GM12878 (cell line): ENCODE results near the gene FETUB. TPM values are rescaled to one million over a fixed set of nuclear protein-coding genes. Genes with fewer than 3 reads are reported as not detected.

Experiments
- ATAC-seq: fragments of 200-7000 bp; cut with Tn5 transposase; 3 replicates; pipeline ENCODE4 v1.9.1; 2020; ENCODE audit warnings: mild to moderate bottlenecking, moderate library complexity
- BruUV-seq: library from RNA; stranded (reverse); fragments of 400-500 nt; replicated peaks from 2 replicates; lab custom pipeline; 2021; lab: Mats Ljungman, UMichigan
- CTCF ChIA-PET: fragments of 300-600 bp; sonication (Branson Sonifier 250); formaldehyde crosslinking; extraction: SDS; loops from one replicate; lab custom pipeline; 2021; ENCODE audit warnings: inconsistent platforms; lab: Yijun Ruan, JAX
- POLR2A ChIA-PET: fragments of 350-600 bp; formaldehyde crosslinking; extraction: SDS; loops from one replicate; lab custom pipeline; 2021; ENCODE audit warnings: inconsistent platforms; lab: Charles Lee
- RAD21 ChIA-PET: fragments of 300-600 bp; sonication (Branson Sonifier 250); formaldehyde crosslinking; loops from one replicate; lab custom pipeline; 2023; ENCODE audit warnings: antibody characterized with exemption; ENCODE audit not compliant: unreplicated experiment; lab: Charles Lee
- SMC1A ChIA-PET: fragments of 300-600 bp; sonication (Branson Sonifier 250); formaldehyde crosslinking; loops from one replicate; lab custom pipeline; 2023; ENCODE audit not compliant: unreplicated experiment, uncharacterized antibody; lab: Charles Lee
- DNase-seq: peaks from one replicate; pipeline ENCODE4 v3.0.0-alpha.2; 2011; ENCODE audit warnings: low read depth, low spot score
- FAIRE-seq: peaks from 3 replicates; lab custom pipeline; 2011; peaks lifted over from hg19 to GRCh38; lab: Jason Lieb, UNC
- H2AFZ ChIP-seq: 2 replicates; pipeline ENCODE4 v1.6.0; 2011; ENCODE audit warnings: low read depth, low read length, control low read depth; ENCODE audit not compliant: control insufficient read depth
- H3K27ac ChIP-seq: 2 replicates; pipeline ENCODE4 v1.5.1; 2011; ENCODE audit warnings: control low read depth; ENCODE audit not compliant: control insufficient read depth, insufficient read depth
- H3K27me3 ChIP-seq, 2 experiments: replicated peaks in 1 of 2; 2 replicates each; pipeline versions ENCODE4 v1.6.0 to v1.6.1; 2011; ENCODE audit warnings: low read length in 1 of 2; ENCODE audit not compliant: control insufficient read depth in 2 of 2, insufficient read depth in 2 of 2
- H3K36me3 ChIP-seq, 2 experiments: 2 replicates each; pipeline ENCODE4 v1.5.1; 2011; ENCODE audit warnings: low read length in 1 of 2; ENCODE audit not compliant: control insufficient read depth in 2 of 2, insufficient read depth in 2 of 2
- H3K4me1 ChIP-seq: 2 replicates; pipeline ENCODE4 v1.6.1; 2011; ENCODE audit warnings: mild to moderate bottlenecking, low read length, moderate library complexity, mixed read lengths; ENCODE audit not compliant: control insufficient read depth, insufficient read depth
- H3K4me2 ChIP-seq: 2 replicates; pipeline ENCODE4 v1.6.0; 2011; ENCODE audit warnings: control low read depth; ENCODE audit not compliant: control insufficient read depth, insufficient read depth
- H3K4me3 ChIP-seq: fragments of 200-600 bp; sonication (generic); 2 replicates; pipeline ENCODE4 v1.5.1; 2016
- H3K79me2 ChIP-seq: 2 replicates; pipeline ENCODE4 v1.6.0; 2011; ENCODE audit warnings: low read length; ENCODE audit not compliant: control insufficient read depth, insufficient read depth
- H3K9ac ChIP-seq: 2 replicates; pipeline ENCODE4 v1.8.0; 2011; ENCODE audit warnings: low read length, control low read depth, mixed read lengths; ENCODE audit not compliant: control insufficient read depth, insufficient read depth
- H3K9me3 ChIP-seq: replicated peaks from 3 replicates; pipeline ENCODE4 v1.5.1; 2011; ENCODE audit warnings: mild to moderate bottlenecking, low read length; ENCODE audit not compliant: control insufficient read depth, insufficient read depth
- H4K20me1 ChIP-seq: 2 replicates; pipeline ENCODE4 v1.6.0; 2011; ENCODE audit not compliant: control insufficient read depth, insufficient read depth
- ATF7 ChIP-seq: fragments of 450-650 bp; IDR thresholded peaks from 2 replicates; pipeline ENCODE4 v1.6.1; 2016; ENCODE audit warnings: low read depth, mild to moderate bottlenecking
- CBX5 ChIP-seq: sonication (generic); IDR thresholded peaks from 2 replicates; pipeline ENCODE4 v1.6.1; 2016; ENCODE audit warnings: low read depth, moderate library complexity, mild to moderate bottlenecking, inconsistent platforms
- ELK1 ChIP-seq: IDR thresholded peaks from 2 replicates; pipeline ENCODE4 v1.6.1; 2012; ENCODE audit warnings: low read depth, low read length, improper control_type of control experiment
- EP300 ChIP-seq, 2 experiments: fragments of 150-350 bp in 1 of 2; IDR thresholded peaks; 2 replicates each; pipeline ENCODE4 v1.6.1; 2011 to 2012; ENCODE audit warnings: low read depth in 2 of 2, low read length in 2 of 2, borderline replicate concordance in 1 of 2, improper control_type of control experiment in 1 of 2, inconsistent platforms in 1 of 2; ENCODE audit not compliant: control insufficient read depth in 1 of 2
- FOS ChIP-seq: IDR thresholded peaks from 3 replicates; pipeline ENCODE4 v1.6.1; 2011; ENCODE audit warnings: borderline replicate concordance; ENCODE audit not compliant: insufficient read length; ENCODE audit errors: extremely low read depth
- JUND ChIP-seq: IDR thresholded peaks from 2 replicates; pipeline ENCODE4 v1.6.1; 2012; ENCODE audit warnings: low read depth, mild to moderate bottlenecking, low read length, improper control_type of control experiment, moderate library complexity
- MEF2B ChIP-seq: fragments of 450-650 bp; IDR thresholded peaks from 2 replicates; pipeline ENCODE4 v1.6.1; 2018; ENCODE audit warnings: mild to moderate bottlenecking, moderate library complexity; ENCODE audit not compliant: partially characterized antibody, poor library complexity, severe bottlenecking
- NFIC ChIP-seq: IDR thresholded peaks from 2 replicates; pipeline ENCODE4 v1.6.1; 2012; ENCODE audit warnings: low read depth, mild to moderate bottlenecking, inconsistent platforms, low read length, moderate library complexity
- PAX5 ChIP-seq: IDR thresholded peaks from 2 replicates; pipeline ENCODE4 v1.6.1; 2011; ENCODE audit warnings: low read depth, low read length, borderline replicate concordance
- POLR2AphosphoS5 ChIP-seq: IDR thresholded peaks from 2 replicates; pipeline ENCODE4 v1.6.1; 2011; ENCODE audit warnings: mild to moderate bottlenecking, low read length, inconsistent platforms
- REST ChIP-seq: IDR thresholded peaks from 2 replicates; pipeline ENCODE4 v1.6.1; 2012; ENCODE audit warnings: mild to moderate bottlenecking, low read depth, low read length
- SMAD1 ChIP-seq: fragments of 450-650 bp; IDR thresholded peaks from 2 replicates; pipeline ENCODE4 v1.6.1; 2018; ENCODE audit warnings: mild to moderate bottlenecking, low read depth; ENCODE audit not compliant: partially characterized antibody
- TBL1XR1 ChIP-seq: IDR thresholded peaks from 2 replicates; pipeline ENCODE4 v1.6.1; 2012; ENCODE audit warnings: low read depth, low read length, improper control_type of control experiment
- ZBTB33 ChIP-seq: fragments of 450-650 bp; IDR thresholded peaks from 2 replicates; pipeline ENCODE4 v1.6.1; 2017; ENCODE audit warnings: mild to moderate bottlenecking
- ZNF24 ChIP-seq: fragments of 450-650 bp; IDR thresholded peaks from 2 replicates; pipeline ENCODE4 v1.6.1; 2017; ENCODE audit warnings: antibody characterized with exemption, mild to moderate bottlenecking
- ZZZ3 ChIP-seq: IDR thresholded peaks from 2 replicates; pipeline ENCODE4 v1.6.1; 2011; ENCODE audit warnings: low read depth; ENCODE audit not compliant: control insufficient read depth, insufficient read length
- WGBS: methylation state at CpG from one replicate; pipeline ENCODE4 v1.1.6; 2016; ENCODE audit warnings: low lambda C conversion rate; ENCODE audit not compliant: insufficient replicate concordance, insufficient coverage; ENCODE audit errors: missing lambda C conversion rate; 5-methylcytosine and 5-hydroxymethylcytosine counted together
- in situ Hi-C: fragments of 300-500 bp; cut with MboI; formaldehyde crosslinking; loops from 9 replicates; pipeline ENCODE4 v1.14.3; 2018; ENCODE audit warnings: mixed read lengths
- intact Hi-C: fragments of 100-400 bp; cut with micrococcal nuclease; formaldehyde crosslinking; loops from one replicate; pipeline ENCODE4 v1.14.2; 2022; ENCODE audit not compliant: unreplicated experiment
- polyA plus RNA-seq, 11 experiments: library from polyadenylated mRNA; depleted of rRNA in 4 of 11; unstranded in 6 of 11; stranded (reverse) in 5 of 11; fragments of >200 nt; fragmentation: Nextera tagmentation in 4 of 11; fragmentation: Illumina TruSeq in 1 of 11; extraction: Ambion mirVana in 4 of 11; extraction: Trizol in 1 of 11; gene quantifications; 1 replicate in 1 of 11; 2 replicates in 10 of 11; pipeline versions ENCODE4 v1.2.1 to v1.2.3, GENCODE V29; 2011 to 2016; ENCODE audit warnings: inconsistent platforms in 2 of 11, missing spikeins in 2 of 11, low read depth in 1 of 11
- total RNA-seq, 4 experiments: library from RNA; depleted of rRNA in 3 of 4; stranded (reverse); fragments of >200 nt in 3 of 4; fragmentation: Illumina TruSeq in 1 of 4; extraction: Trizol in 1 of 4; gene quantifications; 2 replicates each; pipeline versions ENCODE4 v1.2.1 to v1.2.3, GENCODE V29; 2013 to 2021

The FETUB gene
- total and polyA plus RNA-seq, 10 of the 15 experiments (the other 5 are each of a cell fraction or from before 2014, with no cell fraction given): not detected

DNA sequence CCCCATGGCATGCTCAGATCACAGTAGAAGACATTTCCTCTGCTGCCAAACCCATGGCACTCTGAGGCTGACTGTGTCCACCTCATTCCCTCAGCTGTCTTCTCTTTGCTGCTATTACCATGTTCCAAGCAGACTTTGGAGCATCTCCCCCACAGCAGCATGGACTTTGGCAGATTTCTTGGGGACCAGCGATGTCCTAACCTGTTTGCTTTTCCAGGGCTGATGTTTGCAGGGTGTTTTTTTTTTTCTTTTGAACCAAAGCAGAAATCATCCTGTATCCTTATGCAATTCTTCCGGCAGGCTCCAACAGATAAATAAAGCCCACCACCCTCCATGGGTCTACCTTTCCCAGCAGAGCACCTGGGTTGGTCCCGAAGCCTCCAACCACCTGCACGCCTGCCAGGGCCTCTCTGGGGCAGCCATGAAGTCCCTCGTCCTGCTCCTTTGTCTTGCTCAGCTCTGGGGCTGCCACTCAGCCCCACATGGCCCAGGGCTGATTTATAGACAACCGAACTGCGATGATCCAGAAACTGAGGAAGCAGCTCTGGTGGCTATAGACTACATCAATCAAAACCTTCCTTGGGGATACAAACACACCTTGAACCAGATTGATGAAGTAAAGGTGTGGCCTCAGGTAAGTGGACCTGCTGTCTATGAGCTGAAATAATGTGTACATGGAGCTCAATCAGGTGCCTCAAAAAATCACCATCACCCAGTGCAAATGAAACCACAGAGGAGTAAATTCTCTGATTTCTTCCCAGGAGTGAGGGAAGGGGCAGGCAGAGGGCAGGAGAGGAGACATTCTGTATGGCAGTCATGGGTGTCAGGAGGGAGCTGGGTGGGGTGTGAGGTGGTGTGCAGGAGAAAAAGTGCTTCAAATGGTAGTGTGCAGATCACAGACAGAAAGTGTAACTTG is 27.2 kb upstream of the FETUB start, which contains the start of gene AHSG:
Gene AHSG (plus strand): TSS at position 340 of the 916 bp plus-strand sequence. CDS start 82 bp downstream, at position 422.
- ChIA-PET RAD21 (no interaction called here), CTCF (interaction anchor here (0.5 to 7.7 kb wide), 11 partner anchors 43 to 633 kb away, joined by 3 to 183 read pairs (median 5); partner anchors contain the start of genes DNAJB11 and EIF4A2), SMC1A (interaction anchor here (0.6 to 5.7 kb wide), 9 partner anchors 36 to 669 kb away, joined by 3 to 38 read pairs (median 3); no protein-coding TSS in a partner anchor), POLR2A (no interaction called here)
- no peak within 1 kb of the TSS for H3K27ac ChIP-seq
- FAIRE-seq (no peak), DNase-seq (no peak), ATAC-seq (no peak)
- no peak within 1 kb of the TSS for H3K4me3 ChIP-seq
- H3K36me3 ChIP-seq: no peaks in the 10 kb centered on the region
- H2AFZ ChIP-seq: no peak within 1 kb of the TSS
- intact Hi-C loops (loop anchor here (10.0 kb wide), 1 partner anchor 552 kb away; no protein-coding TSS in a partner anchor), in situ Hi-C loops (no loop called here)
- no peaks in the 10 kb centered on the region for H3K9me3 ChIP-seq
- H4K20me1 ChIP-seq: no peaks in the 10 kb centered on the region
- no peak within 1 kb of the TSS for H3K9ac ChIP-seq
- no peaks in the 10 kb centered on the region for H3K79me2 ChIP-seq
- WGBS: 28% methylated on average over 7 of the region's 7 CpGs
- no TSS peak for BruUV-seq
- no peak within 1 kb of the TSS for H3K4me2 ChIP-seq
- H3K27me3 ChIP-seq: peaks cover 2 to 3% of the 10 kb centered on the region in 2 experiments; a peak in 3 of 4 replicates
- peaks cover 7% of the 10 kb centered on the region for H3K4me1 ChIP-seq
- TF ChIP-seq POLR2AphosphoS5 (no peak), ZBTB33 (no peak), PAX5 (no peak), FOS (no peak), JUND (no peak), SMAD1 (no peak), CBX5 (no peak), EP300 (IDR thresholded peaks at IDR 0.05; ENCODE audit: borderline replicate concordance in 1 of 2, control insufficient read depth in 1 of 2, low read depth in 2 of 2, low read length in 2 of 2) (no peak), ZZZ3 (no peak), ELK1 (no peak), REST (no peak), NFIC (no peak), ZNF24 (no peak), TBL1XR1 (no peak), MEF2B (no peak), ATF7 (no peak)
